Gastrocnemius medialis (tissue), 4 donors: ENCODE results near the gene ATPAF1.

Source experiments
- POLR2A ChIP-seq, 2 donors: fragments of 450-650 bp; IDR thresholded peaks; one replicate each; pipeline ENCODE4 v1.6.1; 2017; ENCODE audit warnings: antibody characterized with exemption in 2 of 2, mild to moderate bottlenecking in 2 of 2, moderate library complexity in 2 of 2
- TF ChIP-seq, protein P1 (sequence below), 5 experiments: fragments of 450-650 bp in 3 of 5; fragments of 200-600 bp in 2 of 5; sonication (generic) in 2 of 5; IDR thresholded peaks in 4 of 5; conservative IDR thresholded peaks in 1 of 5; 1 replicate in 4 of 5; 2 replicates in 1 of 5; pipeline ENCODE4 v1.5.1; 2016 to 2019; ENCODE audit warnings: antibody characterized with exemption in 5 of 5, mild to moderate bottlenecking in 3 of 5, moderate library complexity in 3 of 5

DNA sequence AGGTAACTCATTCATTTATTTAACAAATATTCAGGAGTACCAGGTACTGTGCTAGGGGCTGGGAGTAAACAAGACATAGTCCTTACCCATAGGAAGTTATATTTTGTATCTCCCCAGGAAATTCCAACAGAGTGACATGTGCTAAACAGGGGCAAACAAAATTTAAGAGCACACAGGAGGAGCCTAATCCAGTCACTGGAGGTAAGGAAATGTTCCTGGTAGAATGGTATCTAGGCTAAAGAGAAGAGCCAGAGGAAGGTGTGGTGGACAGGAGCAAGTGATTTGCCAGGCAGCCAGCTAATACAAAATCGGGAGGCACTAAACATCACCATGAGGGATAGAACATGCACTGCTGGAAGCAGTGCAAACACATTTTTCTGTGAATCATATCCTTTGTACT lies 13.9 kb upstream of the ATPAF1 start:
- TF ChIP-seq, protein P1, sequence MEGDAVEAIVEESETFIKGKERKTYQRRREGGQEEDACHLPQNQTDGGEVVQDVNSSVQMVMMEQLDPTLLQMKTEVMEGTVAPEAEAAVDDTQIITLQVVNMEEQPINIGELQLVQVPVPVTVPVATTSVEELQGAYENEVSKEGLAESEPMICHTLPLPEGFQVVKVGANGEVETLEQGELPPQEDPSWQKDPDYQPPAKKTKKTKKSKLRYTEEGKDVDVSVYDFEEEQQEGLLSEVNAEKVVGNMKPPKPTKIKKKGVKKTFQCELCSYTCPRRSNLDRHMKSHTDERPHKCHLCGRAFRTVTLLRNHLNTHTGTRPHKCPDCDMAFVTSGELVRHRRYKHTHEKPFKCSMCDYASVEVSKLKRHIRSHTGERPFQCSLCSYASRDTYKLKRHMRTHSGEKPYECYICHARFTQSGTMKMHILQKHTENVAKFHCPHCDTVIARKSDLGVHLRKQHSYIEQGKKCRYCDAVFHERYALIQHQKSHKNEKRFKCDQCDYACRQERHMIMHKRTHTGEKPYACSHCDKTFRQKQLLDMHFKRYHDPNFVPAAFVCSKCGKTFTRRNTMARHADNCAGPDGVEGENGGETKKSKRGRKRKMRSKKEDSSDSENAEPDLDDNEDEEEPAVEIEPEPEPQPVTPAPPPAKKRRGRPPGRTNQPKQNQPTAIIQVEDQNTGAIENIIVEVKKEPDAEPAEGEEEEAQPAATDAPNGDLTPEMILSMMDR (IDR thresholded peaks at IDR 0.05 in 4 of 5, conservative IDR thresholded peaks at IDR 0.05 in 1 of 5) = no peak
- TF ChIP-seq POLR2A (IDR thresholded peaks at IDR 0.05) = no peak
